ENCODE results near the gene CERS3.

CERS3 gene

GRCh38 chr15:100529556-100529955, 806 bp upstream of the CERS3 start:
- no peak for DNase-seq (ENCODE audit: low read depth)

GRCh38 chr15:100526027-100526481, 2.7 kb downstream of the CERS3 start:
- no peak for DNase-seq (ENCODE audit: low read depth)

- DNase-seq (ENCODE audit: low read depth) = no peak
Observed at GRCh38 chr15:100525436-100525835, 3.3 kb downstream of the CERS3 start.

GRCh38 chr15:100524326-100524725, 4.4 kb downstream of the CERS3 start:
- DNase-seq (ENCODE audit: low read depth) = no peak

- no peak for DNase-seq (ENCODE audit: low read depth)
Observed at GRCh38 chr15:100521907-100522306, 6.8 kb downstream of the CERS3 start.

- no peak for DNase-seq (ENCODE audit: low read depth)
Observed at GRCh38 chr15:100520132-100520921, 8.4 kb downstream of the CERS3 start.

- no peak for DNase-seq (ENCODE audit: low read depth)
Observed at GRCh38 chr15:100517846-100518245, 10.9 kb downstream of the CERS3 start.

- no peak for DNase-seq (ENCODE audit: low read depth)
Observed at GRCh38 chr15:100516643-100517512, 11.9 kb downstream of the CERS3 start.

GRCh38 chr15:100515758-100516157, 13.0 kb downstream of the CERS3 start:
- no peak for DNase-seq (ENCODE audit: low read depth)

- DNase-seq (ENCODE audit: low read depth) = no peak
Observed at GRCh38 chr15:100508641-100509300, 20.0 kb downstream of the CERS3 start.

GRCh38 chr15:100502651-100503050, 26.1 kb downstream of the CERS3 start:
- no peak for DNase-seq (ENCODE audit: low read depth)

- DNase-seq (ENCODE audit: low read depth) = no peak
Observed at GRCh38 chr15:100501117-100501516, 27.6 kb downstream of the CERS3 start.

- DNase-seq (ENCODE audit: low read depth) = no peak
Observed at GRCh38 chr15:100500226-100500990, 28.3 kb downstream of the CERS3 start.

GRCh38 chr15:100495861-100496260, 32.9 kb downstream of the CERS3 start:
- no peak for DNase-seq (ENCODE audit: low read depth)

- no peak for DNase-seq (ENCODE audit: low read depth)
Observed at GRCh38 chr15:100493213-100493612, 35.5 kb downstream of the CERS3 start.

- DNase-seq (ENCODE audit: low read depth) = no peak
Observed at GRCh38 chr15:100484443-100484842, 44.3 kb downstream of the CERS3 start.

GRCh38 chr15:100483370-100483769, 45.4 kb downstream of the CERS3 start:
- DNase-seq (ENCODE audit: low read depth) = no peak

GRCh38 chr15:100476805-100477204, 51.9 kb downstream of the CERS3 start:
- no peak for DNase-seq (ENCODE audit: low read depth)

GRCh38 chr15:100472736-100473135, 56.0 kb downstream of the CERS3 start:
- DNase-seq (ENCODE audit: low read depth) = no peak

- no peak for DNase-seq (ENCODE audit: low read depth)
Observed at GRCh38 chr15:100471933-100472332, 56.8 kb downstream of the CERS3 start.

- no peak for DNase-seq (ENCODE audit: low read depth)
Observed at GRCh38 chr15:100468285-100468684, 60.5 kb downstream of the CERS3 start.

- no peak for DNase-seq (ENCODE audit: low read depth)
Observed at GRCh38 chr15:100466073-100466472, 62.7 kb downstream of the CERS3 start.
